IPS-18a (cell line): ENCODE data around the gene MCL1.
"Not testable (repeated sequence)": the region's sequence is repeated elsewhere in the genome, so short reads cannot be mapped to it uniquely, and the experiment has no call there.

ENCODE experiments used
- H3K27ac ChIP-seq: one replicate; pipeline ENCODE4 v1.5.1; 2013; ENCODE audit warnings: low read length
- H3K27me3 ChIP-seq: one replicate; pipeline ENCODE4 v1.6.1; 2013; ENCODE audit warnings: mild to moderate bottlenecking, low read length; ENCODE audit not compliant: control insufficient read depth, insufficient read depth
- H3K36me3 ChIP-seq: one replicate; pipeline ENCODE4 v1.6.1; 2013; ENCODE audit warnings: low read depth, low read length; ENCODE audit not compliant: control insufficient read depth
- H3K4me1 ChIP-seq: one replicate; pipeline ENCODE4 v1.6.1; 2013; ENCODE audit warnings: low read depth, low read length; ENCODE audit not compliant: control insufficient read depth
- H3K4me3 ChIP-seq: one replicate; pipeline ENCODE4 v1.5.1; 2013; ENCODE audit warnings: low read length
- H3K9ac ChIP-seq: one replicate; pipeline ENCODE4 v1.6.1; 2013; ENCODE audit warnings: mild to moderate bottlenecking, low read length, moderate library complexity
- H3K9me3 ChIP-seq: one replicate; pipeline ENCODE4 v1.6.1; 2013; ENCODE audit warnings: low read depth, low read length; ENCODE audit not compliant: control insufficient read depth

MCL1 gene

DNA sequence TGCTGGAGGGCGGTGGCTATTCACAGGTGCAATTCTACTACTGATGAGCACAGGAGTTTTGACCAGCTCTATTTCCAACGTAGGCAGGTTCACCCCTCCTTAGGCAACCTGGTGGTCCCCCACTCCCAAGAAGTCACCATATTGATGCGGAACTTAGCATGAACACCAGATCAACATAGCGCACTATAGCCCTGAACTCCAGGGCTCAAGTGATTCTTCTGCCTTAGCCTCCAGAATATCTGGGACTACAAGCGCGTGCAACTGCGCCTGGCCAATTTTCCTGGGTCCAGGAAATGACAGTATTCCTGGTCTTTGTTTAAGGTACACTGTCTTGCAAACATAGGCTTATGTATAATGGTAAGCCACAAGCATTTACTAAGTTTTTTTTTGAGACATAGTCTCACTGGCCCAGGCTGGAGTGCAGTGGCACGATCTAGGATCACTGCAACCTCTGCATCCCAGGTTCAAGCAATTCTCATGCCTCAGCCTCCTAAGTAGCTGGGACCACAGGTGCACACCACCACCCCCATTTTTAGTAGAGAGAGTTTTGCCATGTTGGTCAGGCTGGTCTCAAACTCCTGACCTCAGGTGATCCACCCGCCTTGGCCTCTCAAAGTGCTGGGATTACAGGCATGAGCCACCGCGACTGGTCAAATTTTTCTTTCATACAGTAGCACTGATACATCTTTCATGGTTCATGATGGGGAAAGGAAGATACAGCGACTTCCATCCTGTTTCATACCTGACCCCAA, 12.6 kb downstream of the MCL1 start:
- peak overlapping the region; percentile 98 for H3K27ac ChIP-seq
- H3K4me3 ChIP-seq = peak overlapping the region; percentile 77
- H3K9me3 ChIP-seq = no peaks in the 10 kb centered on the region
- H3K36me3 ChIP-seq = peaks cover 8% of the 10 kb centered on the region
- H3K4me1 ChIP-seq = peaks cover 63% of the 10 kb centered on the region
- H3K9ac ChIP-seq = peak overlapping the region; percentile 92
- H3K27me3 ChIP-seq = no peaks in the 10 kb centered on the region

DNA sequence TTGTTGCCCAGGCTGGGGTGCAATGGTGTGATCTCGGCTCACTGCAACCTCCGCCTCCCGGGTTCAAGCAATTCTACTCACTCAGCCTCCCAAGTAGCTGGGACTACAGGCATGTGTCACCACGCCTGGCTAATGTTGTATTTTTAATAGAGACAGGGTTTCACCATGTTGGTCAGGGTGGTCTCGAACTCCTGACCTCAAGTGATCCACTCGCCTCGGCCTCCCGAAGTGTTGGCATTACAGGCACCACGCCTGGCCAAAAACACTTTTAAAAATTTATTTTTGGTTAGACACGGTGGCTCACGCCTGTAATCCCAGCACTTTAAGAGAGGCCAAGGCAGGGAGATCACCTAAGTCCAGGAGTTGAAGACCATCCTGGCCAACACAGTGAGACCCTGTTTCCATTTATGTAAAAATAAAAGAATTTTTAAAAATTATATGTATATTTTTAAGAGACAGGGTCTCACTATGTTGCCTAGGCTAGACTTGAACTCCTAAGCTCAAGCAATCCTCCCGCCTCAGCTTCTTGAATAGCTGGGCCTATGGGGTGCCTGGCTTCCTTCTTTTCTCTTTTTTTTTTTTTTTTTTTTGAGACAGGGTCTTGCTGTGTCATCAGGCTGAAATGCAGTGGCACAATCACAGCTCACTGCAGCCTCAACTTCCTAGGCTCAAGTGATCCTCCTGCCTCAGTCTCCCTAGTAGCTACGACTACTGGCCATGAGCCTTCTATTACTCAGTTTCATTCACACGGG, 14.0 kb downstream of the MCL1 start:
- not testable (repeated sequence) for H3K9me3 ChIP-seq, H3K36me3 ChIP-seq, H3K27me3 ChIP-seq, H3K4me3 ChIP-seq, H3K27ac ChIP-seq, H3K9ac ChIP-seq
- H3K4me1 ChIP-seq = peaks cover 66% of the 10 kb centered on the region

DNA sequence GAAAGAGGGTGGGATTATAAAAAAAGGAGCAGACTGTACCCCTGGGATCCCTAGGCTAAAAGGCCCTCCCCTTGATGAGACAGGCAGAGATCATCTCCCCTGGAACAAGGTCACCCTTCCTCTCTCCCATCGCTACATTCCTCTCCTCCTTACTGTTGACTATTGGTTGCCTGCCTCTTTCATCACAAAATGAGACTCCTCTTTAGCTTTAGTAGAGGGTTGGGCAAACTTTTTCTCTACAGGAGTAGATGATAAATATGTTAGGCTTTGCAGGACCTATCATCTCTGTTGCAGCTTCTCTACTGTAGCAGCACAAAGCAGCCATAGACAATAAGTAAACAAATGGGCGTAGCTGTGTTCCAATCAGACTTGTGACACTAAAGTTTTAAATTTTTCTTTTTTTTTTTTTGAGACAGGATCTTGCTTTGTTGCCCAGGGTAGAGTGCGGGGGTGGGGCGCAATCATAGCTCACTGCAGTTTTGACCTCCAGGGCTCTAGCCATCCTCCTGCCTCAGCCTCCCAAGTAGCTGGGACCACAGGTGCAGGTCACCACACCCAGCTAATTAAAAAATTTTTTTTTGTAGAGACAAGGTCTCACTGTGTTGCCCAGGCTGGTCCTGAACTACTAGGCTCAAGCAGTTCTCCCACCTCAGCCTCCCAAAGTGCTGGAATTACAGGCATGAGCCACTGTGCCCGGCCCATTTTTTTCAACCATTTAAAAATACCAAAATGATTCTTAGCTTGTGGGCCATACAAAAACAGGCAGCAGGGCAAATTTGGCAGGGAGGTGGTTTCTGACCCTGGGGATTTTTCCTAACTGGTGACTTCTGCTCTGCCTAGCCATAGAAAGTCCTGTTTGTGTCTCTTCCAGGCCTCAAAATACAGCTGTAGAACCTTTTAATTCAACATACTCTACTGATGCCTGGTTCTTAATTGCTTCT, 15.1 kb downstream of the MCL1 start:
- Histone ChIP-seq H3K4me3 (no peak overlapping the region), H3K4me1 (peaks cover 59% of the 10 kb centered on the region), H3K27ac (no peak overlapping the region), H3K27me3 (no peaks in the 10 kb centered on the region), H3K9me3 (no peaks in the 10 kb centered on the region), H3K9ac (no peak overlapping the region), H3K36me3 (no peaks in the 10 kb centered on the region)

DNA sequence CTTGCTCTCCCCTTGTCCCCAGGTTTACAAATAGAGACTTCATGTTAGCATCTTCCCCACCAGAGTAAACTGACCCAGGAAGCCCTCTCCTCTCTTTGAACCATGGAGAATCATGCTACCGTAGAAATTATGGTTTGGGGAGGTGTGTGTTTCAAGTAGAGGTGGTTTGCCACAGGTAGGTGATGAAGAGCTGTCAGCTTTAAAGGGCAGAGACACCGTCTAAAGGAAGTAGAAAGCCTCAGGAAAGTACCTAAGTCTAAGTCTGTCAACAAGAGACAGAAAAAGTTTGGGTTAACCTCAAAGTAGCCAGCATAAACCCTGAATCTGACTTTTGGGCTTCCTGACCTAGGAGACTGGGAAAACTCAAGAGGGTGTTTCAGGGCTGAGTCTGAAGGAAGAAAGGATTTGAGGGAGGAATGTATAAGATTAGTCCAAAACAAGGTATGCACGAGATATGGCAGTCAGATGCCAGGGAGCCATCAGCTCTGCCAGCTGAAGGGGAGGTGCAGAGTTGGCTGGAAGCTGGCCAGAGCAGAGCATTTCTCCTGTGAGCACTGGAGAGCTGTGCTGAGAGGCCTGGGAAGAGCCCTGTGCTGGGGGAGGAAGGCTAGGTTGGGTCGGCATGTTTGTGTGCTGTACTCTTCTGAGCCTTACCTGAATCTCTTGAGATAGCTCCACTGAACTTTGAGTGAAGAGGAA, 15.9 kb downstream of the MCL1 start:
- Histone ChIP-seq H3K4me3 (peak overlapping the region; percentile 78), H3K27me3 (no peaks in the 10 kb centered on the region), H3K9me3 (no peaks in the 10 kb centered on the region), H3K36me3 (no peaks in the 10 kb centered on the region), H3K9ac (peak overlapping the region; percentile 86), H3K4me1 (peaks cover 51% of the 10 kb centered on the region), H3K27ac (peak overlapping the region; percentile 87)

DNA sequence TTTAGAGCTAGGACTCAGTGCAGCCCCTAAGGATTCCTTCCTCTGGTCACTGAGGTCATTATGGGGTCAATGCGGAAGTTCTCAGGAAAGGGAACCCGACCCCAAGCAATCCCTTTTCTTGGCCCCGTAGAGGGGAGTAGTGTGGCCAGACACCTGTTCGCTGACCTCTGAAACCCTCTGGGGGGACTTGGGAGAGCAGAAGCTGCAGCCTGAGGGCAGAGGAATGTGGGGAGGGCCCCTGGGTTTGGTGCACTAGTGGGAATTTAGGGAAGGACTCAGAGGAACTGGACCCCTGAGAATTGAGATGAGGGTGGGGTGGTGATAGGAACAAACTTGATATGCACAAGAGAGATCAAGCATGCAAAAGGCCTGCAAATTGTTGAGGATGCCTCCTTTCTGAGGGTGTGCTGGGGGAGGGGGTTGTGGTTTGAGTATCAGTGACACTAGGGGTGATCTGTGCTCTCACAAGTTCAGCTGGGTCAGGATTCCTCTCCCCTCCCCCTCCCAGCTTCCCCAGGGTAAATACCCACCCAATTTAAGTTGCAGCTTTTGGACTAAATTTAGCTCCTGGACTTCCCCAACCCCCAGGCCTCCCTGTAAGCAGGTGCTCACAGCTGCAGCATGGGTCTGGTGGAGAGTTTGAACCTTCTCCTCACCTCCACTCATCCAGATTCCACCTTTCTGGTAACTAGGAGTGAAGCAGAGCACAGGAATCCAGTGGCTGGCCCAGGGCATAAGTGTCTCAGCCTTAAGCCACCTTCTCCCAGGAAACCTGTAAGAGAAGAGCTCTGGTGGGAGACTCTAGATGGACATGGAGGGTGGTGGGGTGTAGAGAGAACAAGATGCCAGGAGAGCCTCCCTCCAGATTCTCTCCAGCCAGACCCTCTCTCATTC, 16.7 kb downstream of the MCL1 start:
- Histone ChIP-seq H3K4me1 (peaks cover 43% of the 10 kb centered on the region), H3K9me3 (no peaks in the 10 kb centered on the region)

DNA sequence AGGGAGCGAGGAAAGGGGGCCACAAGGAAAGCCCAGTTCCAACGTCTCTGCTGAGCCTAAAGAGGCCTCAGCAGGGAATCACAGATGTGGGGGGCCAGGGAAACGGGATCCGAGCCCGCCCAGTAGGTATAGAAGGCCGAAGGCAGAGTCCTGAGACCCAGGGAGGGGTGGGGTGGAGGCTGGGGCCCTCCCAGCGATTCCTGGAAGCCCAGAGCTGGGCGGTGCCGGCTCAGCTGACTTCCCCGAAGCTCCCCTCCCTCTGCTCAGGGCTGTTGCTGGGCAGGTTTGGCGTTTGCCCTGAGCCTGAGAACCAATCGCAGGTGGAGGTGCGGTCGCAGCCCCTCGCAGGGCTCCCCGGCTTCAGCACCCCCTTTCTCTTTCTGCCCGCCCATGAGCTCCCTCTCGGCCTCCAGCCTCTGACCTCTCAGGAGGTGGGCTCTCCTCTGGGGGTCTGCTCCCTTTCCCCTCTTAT, 17.4 kb downstream of the MCL1 start:
- peak overlapping the region; percentile 78 for H3K4me3 ChIP-seq
- peak overlapping the region; percentile 86 for H3K9ac ChIP-seq
- H3K27ac ChIP-seq = peak overlapping the region; percentile 87
- H3K36me3 ChIP-seq = no peaks in the 10 kb centered on the region
- no peaks in the 10 kb centered on the region for H3K9me3 ChIP-seq
- H3K27me3 ChIP-seq = no peaks in the 10 kb centered on the region
- peaks cover 36% of the 10 kb centered on the region for H3K4me1 ChIP-seq

More for the DNA sequence above, 16.7 kb downstream of the MCL1 start:
- Histone ChIP-seq H3K9ac (peak overlapping the region; percentile 86), H3K4me3 (peak overlapping the region; percentile 78), H3K27me3 (no peaks in the 10 kb centered on the region), H3K36me3 (no peaks in the 10 kb centered on the region), H3K27ac (peak overlapping the region; percentile 87)

DNA sequence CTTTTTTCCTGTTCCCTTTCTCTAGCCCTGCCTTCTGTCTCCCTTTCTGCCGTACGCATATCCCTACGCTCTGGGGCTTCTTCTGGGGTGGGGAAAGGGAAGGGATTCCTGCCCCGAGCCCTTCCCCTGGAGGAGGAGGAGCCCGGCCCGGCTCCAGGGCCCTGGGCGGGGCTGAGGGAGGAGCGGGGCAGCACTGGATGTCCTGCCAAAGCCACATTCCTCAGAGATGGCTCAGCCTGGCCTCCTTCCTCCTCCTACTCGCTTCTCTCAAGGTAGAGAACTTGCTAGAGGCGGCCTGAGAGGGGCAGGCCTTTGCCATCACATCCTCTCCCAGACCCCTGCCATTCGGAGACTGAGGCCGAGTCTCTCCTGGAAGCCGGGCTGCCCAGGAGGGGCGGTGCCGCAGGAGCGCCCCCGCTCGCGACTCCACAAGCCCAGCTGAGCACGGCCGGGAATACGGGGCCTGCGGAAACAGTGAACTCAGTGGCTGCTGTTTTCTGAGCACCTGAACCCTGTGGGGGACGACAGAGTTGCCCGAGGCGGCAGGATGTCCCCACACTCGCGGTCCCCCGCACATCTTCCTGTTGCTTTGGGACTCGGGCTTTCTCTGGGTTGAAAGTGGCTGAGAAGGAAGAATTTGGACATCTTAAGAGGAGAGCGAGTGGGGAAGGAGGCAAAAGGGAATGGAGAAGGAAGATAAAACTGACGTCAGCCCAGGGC, 18.0 kb downstream of the MCL1 start:
- Histone ChIP-seq H3K9me3 (no peaks in the 10 kb centered on the region), H3K36me3 (no peaks in the 10 kb centered on the region), H3K27ac (peak overlapping the region; percentile 87), H3K27me3 (no peaks in the 10 kb centered on the region), H3K4me1 (peaks cover 30% of the 10 kb centered on the region), H3K4me3 (peak overlapping the region; percentile 78), H3K9ac (peak overlapping the region; percentile 86)

DNA sequence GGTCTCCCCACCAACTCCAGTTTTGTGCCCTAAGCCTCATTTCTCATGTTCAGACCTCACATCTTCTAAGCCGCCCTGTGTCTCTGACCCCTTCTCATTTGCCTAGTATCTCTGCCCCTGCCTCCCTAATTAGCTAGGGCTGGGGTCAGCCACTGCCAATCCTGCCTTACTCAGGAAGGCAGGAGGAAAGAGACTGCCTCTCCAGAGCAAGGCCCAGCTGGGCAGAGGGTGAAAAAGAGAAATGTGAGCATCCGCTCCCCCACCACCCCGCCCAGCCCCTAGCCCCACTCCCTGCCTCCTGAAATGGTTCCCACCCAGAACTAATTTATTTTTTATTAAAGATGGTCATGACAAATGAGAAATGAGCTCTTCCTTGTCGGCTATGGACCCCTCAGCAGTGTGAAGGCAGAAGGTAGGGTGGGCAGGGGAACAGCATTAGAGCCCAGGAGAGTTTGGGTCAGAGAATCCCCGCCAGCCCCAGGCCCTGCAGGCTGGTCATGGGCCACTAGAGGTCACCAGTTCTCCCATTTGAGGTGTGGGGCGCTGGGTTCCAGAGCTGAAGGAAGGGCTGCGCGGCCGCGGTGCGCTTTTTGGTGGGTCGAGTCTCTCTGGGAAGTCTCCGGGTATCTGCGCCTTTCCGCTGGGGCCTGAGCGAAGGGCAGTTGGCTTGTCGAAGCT, 18.7 kb downstream of the MCL1 start:
- Histone ChIP-seq H3K27me3 (no peaks in the 10 kb centered on the region), H3K27ac (peak overlapping the region; percentile 87), H3K4me1 (peaks cover 28% of the 10 kb centered on the region), H3K36me3 (no peaks in the 10 kb centered on the region), H3K9ac (peak overlapping the region; percentile 86), H3K9me3 (no peaks in the 10 kb centered on the region), H3K4me3 (peak overlapping the region; percentile 78)

DNA sequence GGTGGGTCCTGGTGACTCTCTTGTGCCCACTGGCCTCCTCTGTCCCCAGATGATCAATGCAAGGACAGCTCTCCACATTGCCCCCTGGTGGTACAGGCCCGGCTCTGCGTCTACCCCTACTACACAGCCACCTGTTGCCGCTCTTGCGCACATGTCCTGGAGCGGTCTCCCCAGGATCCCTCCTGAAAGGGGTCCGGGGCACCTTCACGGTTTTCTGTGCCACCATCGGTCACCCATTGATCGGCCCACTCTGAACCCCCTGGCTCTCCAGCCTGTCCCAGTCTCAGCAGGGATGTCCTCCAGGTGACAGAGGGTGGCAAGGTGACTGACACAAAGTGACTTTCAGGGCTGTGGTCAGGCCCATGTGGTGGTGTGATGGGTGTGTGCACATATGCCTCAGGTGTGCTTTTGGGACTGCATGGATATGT, 19.4 kb downstream of the MCL1 start:
- Histone ChIP-seq H3K9ac (no peak overlapping the region), H3K4me1 (peaks cover 28% of the 10 kb centered on the region), H3K27me3 (no peaks in the 10 kb centered on the region), H3K27ac (no peak overlapping the region), H3K9me3 (no peaks in the 10 kb centered on the region), H3K4me3 (peak overlapping the region; percentile 78), H3K36me3 (no peaks in the 10 kb centered on the region)
